ENCODE data around the gene ROM1. TPM values are rescaled to one million over a fixed set of nuclear protein-coding genes. Genes with fewer than 3 reads are reported as not detected.
"Not testable (repeated sequence)": the region's sequence is repeated elsewhere in the genome, so short reads cannot be mapped to it uniquely, and the experiment has no call there.

The ROM1 gene
- total RNA-seq, 6 donors from 2014 or later: 3.1 to 9.2 (median 5.2) TPM

DNA sequence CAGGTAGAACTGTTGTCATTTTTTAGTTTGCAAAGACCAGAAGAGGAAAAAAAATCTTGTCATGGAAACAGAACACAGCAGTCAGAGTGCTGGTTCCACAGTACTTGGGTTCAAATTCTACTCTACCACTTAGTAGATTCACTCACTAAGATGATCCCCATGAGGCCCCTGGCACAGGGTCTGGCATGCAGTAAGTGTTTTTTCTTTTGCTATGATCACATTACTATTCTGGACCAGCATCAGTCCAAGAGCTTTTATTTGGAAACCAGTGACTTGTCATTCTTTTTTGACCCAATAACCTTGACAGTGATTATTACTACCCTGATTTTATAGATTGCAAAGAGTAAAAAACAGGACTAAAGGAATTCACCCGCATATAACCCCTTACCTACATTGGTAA lies 43.4 kb upstream of the ROM1 start:
- 77 to 89% methylated on average over 1 of the region's 1 CpG for WGBS, 2 donors

DNA sequence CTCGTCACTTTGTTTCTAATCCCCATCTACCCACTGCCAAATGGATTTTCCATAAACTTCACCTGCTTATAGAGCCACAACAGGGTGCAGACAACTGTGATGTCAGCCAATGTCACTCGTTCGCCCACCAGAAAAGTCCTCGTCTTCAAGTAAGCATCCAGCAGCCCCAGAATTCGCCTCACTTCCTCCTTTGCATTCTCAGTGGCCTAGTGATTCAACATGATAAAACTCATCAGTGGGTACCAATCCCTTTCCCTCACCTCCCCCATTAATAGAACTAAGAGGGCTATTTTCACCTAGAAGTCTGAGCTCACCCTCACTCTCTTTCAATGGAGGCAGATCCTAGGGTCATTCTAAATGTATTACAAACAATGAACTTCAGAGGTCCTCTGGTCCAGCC lies 42.2 kb upstream of the ROM1 start:
- H3K36me3 ChIP-seq: peaks cover 41 to 69% (median 59%) of the 10 kb centered on the region in 4 donors
- WGBS, 2 donors: 92% methylated on average over 5 of the region's 5 CpGs
- ATAC-seq (ENCODE audit: low FRiP score in 2 of 2); H3K4me3 ChIP-seq; DNase-seq; H3K9me3 ChIP-seq; H3K27me3 ChIP-seq; H3K27ac ChIP-seq: not testable (repeated sequence)
- H3K4me1 ChIP-seq: peaks cover 22 to 32% (median 27%) of the 10 kb centered on the region in 4 donors

More for the DNA sequence above, 43.4 kb upstream of the ROM1 start:
- no peaks in the 10 kb centered on the region for H3K27me3 ChIP-seq
- H3K36me3 ChIP-seq: peaks cover 42 to 78% (median 71%) of the 10 kb centered on the region in 4 donors
- no peak for DNase-seq
- H3K4me3 ChIP-seq: no peak overlapping the region
- H3K4me1 ChIP-seq: peaks cover 9 to 19% (median 14%) of the 10 kb centered on the region in 4 donors
- no peak overlapping the region for H3K27ac ChIP-seq
- TF ChIP-seq EP300 (IDR thresholded peaks at IDR 0.05) (no peak), POLR2AphosphoS5 (IDR thresholded peaks at IDR 0.05) (no peak), POLR2A (IDR thresholded peaks at IDR 0.05) (no peak), CTCF (IDR thresholded peaks at IDR 0.05) (no peak)
- no peak for ATAC-seq (ENCODE audit: low FRiP score in 2 of 2)
- no peaks in the 10 kb centered on the region for H3K9me3 ChIP-seq

- H3K27ac ChIP-seq: peak overlapping the region in 1 of 4 donors; percentile 88
Measured at GRCh38 chr11:62571493-62571892, 41.6 kb upstream of the ROM1 start.

DNA sequence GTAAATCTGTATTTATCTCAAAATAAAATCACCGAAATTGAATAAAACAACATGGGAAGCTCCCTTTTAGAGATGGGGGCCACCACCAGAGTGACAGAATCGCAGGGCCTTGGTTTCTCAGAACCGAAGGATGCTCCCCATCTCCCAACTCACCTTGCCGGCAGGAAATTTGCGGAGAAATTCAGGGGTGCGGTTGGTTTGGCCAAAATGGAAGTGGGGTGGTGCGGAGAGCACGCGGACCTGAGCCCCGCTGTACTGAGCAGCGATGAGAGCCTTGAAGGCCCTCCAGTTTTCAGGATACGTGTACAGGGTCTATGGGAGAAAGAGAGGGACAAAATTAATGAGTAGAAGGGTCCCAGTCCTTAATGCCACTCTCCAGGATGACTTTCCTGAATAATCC lies 40.6 kb upstream of the ROM1 start:
- peaks cover 34 to 45% (median 39%) of the 10 kb centered on the region in 4 donors for H3K4me1 ChIP-seq
- ATAC-seq (ENCODE audit: low FRiP score in 2 of 2) (no peak), DNase-seq (no peak)
- peak overlapping the region in 2 of 4 donors; percentile 88 to 92 for H3K27ac ChIP-seq
- WGBS, 2 donors: 79 to 82% methylated on average over 12 of the region's 12 CpGs
- no peaks in the 10 kb centered on the region for H3K9me3 ChIP-seq
- no peaks in the 10 kb centered on the region for H3K27me3 ChIP-seq
- H3K36me3 ChIP-seq: peaks cover 28 to 62% (median 44%) of the 10 kb centered on the region in 4 donors
- H3K4me3 ChIP-seq: peak overlapping the region; percentile 78 to 90 (median 86)
- TF ChIP-seq EP300 (IDR thresholded peaks at IDR 0.05): no peak
- no peak for TF ChIP-seq POLR2AphosphoS5 (IDR thresholded peaks at IDR 0.05)
- TF ChIP-seq POLR2A (IDR thresholded peaks at IDR 0.05): no peak
- TF ChIP-seq CTCF (IDR thresholded peaks at IDR 0.05): no peak

More at GRCh38 chr11:62571493-62571892, 41.6 kb upstream of the ROM1 start:
- Histone ChIP-seq H3K36me3 (peaks cover 35 to 69% (median 53%) of the 10 kb centered on the region in 4 donors), H3K4me1 (peaks cover 27 to 38% (median 33%) of the 10 kb centered on the region in 4 donors)
- not testable (repeated sequence) for H3K4me3 ChIP-seq; H3K27me3 ChIP-seq; ATAC-seq (ENCODE audit: low FRiP score in 2 of 2); DNase-seq; H3K9me3 ChIP-seq
- WGBS, 2 donors: 95% methylated on average over 5 of the region's 5 CpGs

DNA sequence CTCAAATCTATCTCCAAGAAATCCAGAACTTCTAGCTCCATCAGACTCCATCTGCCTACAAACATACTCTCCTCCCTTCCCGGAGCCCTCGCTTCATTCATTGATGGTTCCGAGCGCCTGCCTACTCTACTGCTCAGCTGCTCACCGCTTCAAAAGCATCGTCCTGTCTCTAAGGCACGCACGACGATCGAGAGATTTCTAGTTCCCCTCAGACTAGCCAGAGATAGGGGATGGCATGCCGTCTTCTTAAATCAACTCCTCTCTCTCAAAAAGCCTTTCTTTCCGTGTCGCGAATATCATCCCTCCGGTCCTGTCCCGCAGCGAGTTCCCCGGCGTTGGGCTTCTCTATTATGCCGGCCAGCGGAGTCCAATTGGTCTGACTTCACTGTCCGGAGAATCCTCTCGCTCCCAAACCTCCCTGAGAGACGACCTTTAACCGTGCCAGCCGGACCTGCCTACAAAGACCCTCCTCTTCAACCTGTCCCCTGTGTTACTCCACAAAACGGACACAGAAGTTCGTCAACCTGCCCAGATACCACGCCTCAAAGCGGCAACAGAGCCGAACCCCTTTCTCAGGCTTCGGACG lies 40.0 kb upstream of the ROM1 start:
- ATAC-seq (ENCODE audit: low FRiP score in 2 of 2) (peak in 1 of 2 donors; percentile 1), DNase-seq (no peak)
- H3K36me3 ChIP-seq: peaks cover 25 to 57% (median 38%) of the 10 kb centered on the region in 4 donors
- peaks cover 34 to 45% (median 39%) of the 10 kb centered on the region in 4 donors for H3K4me1 ChIP-seq
- H3K4me3 ChIP-seq: peak overlapping the region; percentile 78 to 90 (median 86)
- WGBS, 2 donors: 1% methylated on average over 25 to 33 of the region's 33 CpGs
- H3K27me3 ChIP-seq: no peaks in the 10 kb centered on the region
- no peaks in the 10 kb centered on the region for H3K9me3 ChIP-seq
- H3K27ac ChIP-seq: peak overlapping the region; percentile 69 to 93 (median 90)
- TF ChIP-seq POLR2AphosphoS5 (IDR thresholded peaks at IDR 0.05): no peak
- TF ChIP-seq EP300 (IDR thresholded peaks at IDR 0.05): no peak
- TF ChIP-seq CTCF (IDR thresholded peaks at IDR 0.05): no peak
- no peak for TF ChIP-seq POLR2A (IDR thresholded peaks at IDR 0.05)
